ENCODE measurements around the gene OGFRL1.

Gene OGFRL1

DNA sequence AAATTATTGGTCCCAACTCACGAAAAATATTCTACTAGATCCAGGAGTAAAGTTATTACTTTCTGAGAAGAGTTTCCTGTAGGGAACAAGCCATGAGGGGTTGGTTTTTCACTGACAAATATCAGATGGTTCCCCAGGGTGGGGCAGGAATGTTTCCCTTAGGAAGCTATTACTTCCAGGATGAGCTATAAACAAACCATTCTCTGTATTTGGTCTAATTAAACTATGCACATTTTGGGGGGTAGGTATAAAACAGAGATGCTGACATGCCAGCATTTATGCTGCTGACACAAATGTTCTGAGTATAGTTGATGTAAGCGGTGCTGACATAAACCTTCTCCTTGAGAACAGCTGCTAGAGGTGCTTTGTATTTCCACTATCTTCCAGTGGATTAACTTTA, 54.2 kb downstream of the OGFRL1 start:
- H3K4me2 ChIP-seq (ENCODE audit: low read length): no peak overlapping the region
- H3K9me3 ChIP-seq (ENCODE audit: control insufficient read depth, insufficient read depth, low read length): no peaks in the 10 kb centered on the region

DNA sequence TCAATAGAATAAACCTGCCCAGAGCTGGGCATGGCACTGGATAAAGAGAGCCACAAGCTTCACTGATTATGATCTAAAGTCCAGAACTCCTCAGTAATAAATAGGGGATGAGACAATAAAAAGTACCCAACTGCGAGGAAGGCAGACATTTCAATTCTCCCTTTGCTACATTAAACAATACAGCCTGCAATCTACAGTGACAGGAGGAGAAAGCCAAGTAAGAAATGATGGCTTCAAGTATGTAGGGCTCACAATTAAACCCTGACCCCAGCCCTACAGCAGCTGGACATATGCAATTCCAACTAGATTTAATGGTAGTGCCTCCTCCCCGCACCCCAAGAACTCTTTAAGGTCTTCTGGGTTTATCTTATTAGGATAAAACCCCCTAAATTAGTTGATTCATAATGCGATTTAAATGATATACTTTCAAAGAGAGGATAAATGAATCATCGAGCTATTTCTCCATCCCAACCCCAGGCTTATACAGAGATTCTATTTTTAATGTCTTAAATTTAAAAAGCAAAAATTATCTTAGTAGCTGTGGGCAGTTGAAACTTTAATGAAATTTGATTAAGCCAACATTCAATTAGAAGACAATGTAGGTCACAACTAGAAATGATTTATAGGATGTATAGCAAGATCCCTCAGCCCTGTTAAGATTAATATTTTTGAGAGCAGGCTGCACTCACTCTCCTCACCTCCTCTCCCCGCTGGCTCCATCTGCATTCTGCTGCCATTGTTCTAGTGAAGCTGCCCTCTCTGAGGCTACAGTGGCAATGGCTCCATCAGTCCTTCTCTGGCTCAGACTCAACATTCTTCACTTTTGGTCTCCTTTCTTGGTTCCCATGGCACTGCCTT, 57.1 kb downstream of the OGFRL1 start:
- Histone ChIP-seq H3K4me1 (ENCODE audit: control insufficient read depth, low read length) (peaks cover 6% of the 10 kb centered on the region), H3K27me3 (ENCODE audit: control insufficient read depth, low read length) (peaks cover 6% of the 10 kb centered on the region; the same call in 1 of the 2 replicates), H3K27ac (ENCODE audit: low read depth, low read length) (no peak overlapping the region), H4K20me1 (ENCODE audit: control insufficient read depth, insufficient read depth, low read depth, low read length) (no peaks in the 10 kb centered on the region), H3K4me2 (ENCODE audit: low read length) (no peak overlapping the region), H3K9me3 (ENCODE audit: control insufficient read depth, insufficient read depth, low read length) (no peaks in the 10 kb centered on the region), H3F3A (ENCODE audit: control insufficient read depth, insufficient read depth) (no peaks in the 10 kb centered on the region), H3K9me2 (replicated peaks; ENCODE audit: control insufficient read depth, low read length) (no peaks in the 10 kb centered on the region), H3K79me2 (ENCODE audit: control insufficient read depth, low read length) (no peaks in the 10 kb centered on the region), H3K36me3 (ENCODE audit: control insufficient read depth, low read length) (no peaks in the 10 kb centered on the region), H3K4me3 (ENCODE audit: low read length) (no peak overlapping the region)
- TF ChIP-seq, protein P1, sequence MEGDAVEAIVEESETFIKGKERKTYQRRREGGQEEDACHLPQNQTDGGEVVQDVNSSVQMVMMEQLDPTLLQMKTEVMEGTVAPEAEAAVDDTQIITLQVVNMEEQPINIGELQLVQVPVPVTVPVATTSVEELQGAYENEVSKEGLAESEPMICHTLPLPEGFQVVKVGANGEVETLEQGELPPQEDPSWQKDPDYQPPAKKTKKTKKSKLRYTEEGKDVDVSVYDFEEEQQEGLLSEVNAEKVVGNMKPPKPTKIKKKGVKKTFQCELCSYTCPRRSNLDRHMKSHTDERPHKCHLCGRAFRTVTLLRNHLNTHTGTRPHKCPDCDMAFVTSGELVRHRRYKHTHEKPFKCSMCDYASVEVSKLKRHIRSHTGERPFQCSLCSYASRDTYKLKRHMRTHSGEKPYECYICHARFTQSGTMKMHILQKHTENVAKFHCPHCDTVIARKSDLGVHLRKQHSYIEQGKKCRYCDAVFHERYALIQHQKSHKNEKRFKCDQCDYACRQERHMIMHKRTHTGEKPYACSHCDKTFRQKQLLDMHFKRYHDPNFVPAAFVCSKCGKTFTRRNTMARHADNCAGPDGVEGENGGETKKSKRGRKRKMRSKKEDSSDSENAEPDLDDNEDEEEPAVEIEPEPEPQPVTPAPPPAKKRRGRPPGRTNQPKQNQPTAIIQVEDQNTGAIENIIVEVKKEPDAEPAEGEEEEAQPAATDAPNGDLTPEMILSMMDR (IDR thresholded peaks at IDR 0.05; ENCODE audit: low read depth, low read length, poor library complexity, severe bottlenecking): no peak
- TF ChIP-seq EZH2phosphoT487 (IDR thresholded peaks at IDR 0.05; ENCODE audit: borderline replicate concordance, low read length): no peak

More for the DNA sequence above, 54.2 kb downstream of the OGFRL1 start:
- H3K36me3 ChIP-seq (ENCODE audit: control insufficient read depth, low read length): no peaks in the 10 kb centered on the region
- TF ChIP-seq, protein P1 (IDR thresholded peaks at IDR 0.05; ENCODE audit: low read depth, low read length, poor library complexity, severe bottlenecking): no peak
- TF ChIP-seq EZH2phosphoT487 (IDR thresholded peaks at IDR 0.05; ENCODE audit: borderline replicate concordance, low read length): no peak
- H3F3A ChIP-seq (ENCODE audit: control insufficient read depth, insufficient read depth): no peaks in the 10 kb centered on the region
- H3K4me3 ChIP-seq (ENCODE audit: low read length): no peak overlapping the region
- H3K27me3 ChIP-seq (ENCODE audit: control insufficient read depth, low read length): peaks cover 9% of the 10 kb centered on the region
- no peaks in the 10 kb centered on the region for H3K9me2 ChIP-seq (replicated peaks; ENCODE audit: control insufficient read depth, low read length)
- H3K4me1 ChIP-seq (ENCODE audit: control insufficient read depth, low read length): peaks cover under 1% of the 10 kb centered on the region
- H3K27ac ChIP-seq (ENCODE audit: low read depth, low read length): no peak overlapping the region
- no peaks in the 10 kb centered on the region for H3K79me2 ChIP-seq (ENCODE audit: control insufficient read depth, low read length)
- H4K20me1 ChIP-seq (ENCODE audit: control insufficient read depth, insufficient read depth, low read depth, low read length): no peaks in the 10 kb centered on the region

DNA sequence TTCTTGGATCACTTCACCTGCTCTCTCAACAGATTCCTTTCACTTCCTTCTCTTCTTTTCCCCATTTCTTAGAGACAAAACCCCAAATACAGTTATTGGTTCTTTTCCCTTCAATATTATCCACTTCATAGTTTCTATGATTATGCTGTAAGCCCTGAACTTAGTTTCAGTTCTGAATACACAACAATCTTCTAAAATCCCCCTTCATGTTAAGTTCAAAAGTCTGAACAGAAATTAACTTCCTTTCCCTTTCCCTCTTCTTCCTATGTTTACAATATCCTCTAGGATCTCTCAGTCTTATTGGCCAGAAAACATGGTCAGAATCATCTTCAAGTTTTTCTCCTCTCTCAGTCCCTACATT, 57.7 kb downstream of the OGFRL1 start:
- H3K4me2 ChIP-seq (ENCODE audit: low read length): no peak overlapping the region
- no peaks in the 10 kb centered on the region for H3K36me3 ChIP-seq (ENCODE audit: control insufficient read depth, low read length)
- no peaks in the 10 kb centered on the region for H3K9me2 ChIP-seq (replicated peaks; ENCODE audit: control insufficient read depth, low read length)
- peaks cover 6% of the 10 kb centered on the region for H3K4me1 ChIP-seq (ENCODE audit: control insufficient read depth, low read length)
- no peaks in the 10 kb centered on the region for H3K9me3 ChIP-seq (ENCODE audit: control insufficient read depth, insufficient read depth, low read length)
- H3K4me3 ChIP-seq (ENCODE audit: low read length): no peak overlapping the region
- peaks cover 6% of the 10 kb centered on the region; the same call in 1 of the 2 replicates for H3K27me3 ChIP-seq (ENCODE audit: control insufficient read depth, low read length)
- no peak for TF ChIP-seq EZH2phosphoT487 (IDR thresholded peaks at IDR 0.05; ENCODE audit: borderline replicate concordance, low read length)
- TF ChIP-seq, protein P1 (IDR thresholded peaks at IDR 0.05; ENCODE audit: low read depth, low read length, poor library complexity, severe bottlenecking): no peak
- H4K20me1 ChIP-seq (ENCODE audit: control insufficient read depth, insufficient read depth, low read depth, low read length): no peaks in the 10 kb centered on the region
- no peak overlapping the region for H3K27ac ChIP-seq (ENCODE audit: low read depth, low read length)
- no peaks in the 10 kb centered on the region for H3F3A ChIP-seq (ENCODE audit: control insufficient read depth, insufficient read depth)
- no peaks in the 10 kb centered on the region for H3K79me2 ChIP-seq (ENCODE audit: control insufficient read depth, low read length)
